ENCODE data around the gene GPER1. TPM values are rescaled to one million over a fixed set of nuclear protein-coding genes. Genes with fewer than 3 reads are reported as not detected.

GPER1 gene
- total RNA-seq, 1 donor from 2014 or later: 2.7 TPM

DNA sequence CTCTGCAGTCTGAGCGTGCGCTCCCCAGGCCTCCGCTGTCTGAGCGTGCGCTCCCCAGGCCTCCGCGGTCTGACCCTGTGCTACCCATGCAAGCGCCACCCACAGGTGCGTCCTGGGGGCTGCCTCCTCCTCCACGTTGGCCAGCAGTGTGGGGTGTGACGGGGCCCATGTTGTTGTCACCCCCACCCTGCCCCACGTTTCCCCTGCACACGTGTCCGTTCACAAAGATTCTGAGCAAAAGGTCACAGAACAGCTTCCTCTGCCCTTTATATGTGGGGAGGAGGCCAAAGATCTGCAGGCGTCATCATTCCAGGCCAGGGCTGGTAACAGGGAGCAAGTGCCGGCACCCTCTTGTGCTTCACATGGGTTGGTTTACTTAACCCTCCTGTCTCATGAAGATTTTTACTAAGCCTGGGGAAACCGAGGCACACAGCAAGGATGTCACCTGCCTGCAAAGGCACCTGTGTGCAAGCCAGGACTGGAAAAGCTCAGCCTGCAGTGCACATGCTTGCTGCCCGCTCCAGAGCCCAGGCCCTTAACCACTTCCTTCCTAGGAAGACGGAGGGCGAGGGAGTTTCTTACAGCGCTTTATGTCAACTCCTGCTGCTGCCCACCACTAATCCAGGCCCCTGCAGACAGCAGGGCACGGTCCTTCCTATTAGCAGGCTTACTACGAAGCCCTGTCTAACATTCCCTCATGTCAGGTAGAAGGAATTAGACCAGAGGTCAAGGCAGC is 38.7 kb upstream of the GPER1 start:
- no peak for DNase-seq
- no peak overlapping the region for H3K4me3 Mint-ChIP-seq
- intact Hi-C loops (cut with micrococcal nuclease): no loop called here
- ChIA-PET POLR2A (no interaction called here), CTCF (no interaction called here)
- no peaks in the 10 kb centered on the region for H3K36me3 Mint-ChIP-seq (ENCODE audit: low read depth)
- peaks cover 5% of the 10 kb centered on the region for H3K27me3 Mint-ChIP-seq
- TF ChIP-seq CTCF (IDR thresholded peaks at IDR 0.05): no peak
- peaks cover 19% of the 10 kb centered on the region for H3K4me1 Mint-ChIP-seq
- no peaks in the 10 kb centered on the region for H3K9me3 Mint-ChIP-seq
- H3K27ac Mint-ChIP-seq: no peak overlapping the region
- ATAC-seq (ENCODE audit: low read depth): no peak

DNA sequence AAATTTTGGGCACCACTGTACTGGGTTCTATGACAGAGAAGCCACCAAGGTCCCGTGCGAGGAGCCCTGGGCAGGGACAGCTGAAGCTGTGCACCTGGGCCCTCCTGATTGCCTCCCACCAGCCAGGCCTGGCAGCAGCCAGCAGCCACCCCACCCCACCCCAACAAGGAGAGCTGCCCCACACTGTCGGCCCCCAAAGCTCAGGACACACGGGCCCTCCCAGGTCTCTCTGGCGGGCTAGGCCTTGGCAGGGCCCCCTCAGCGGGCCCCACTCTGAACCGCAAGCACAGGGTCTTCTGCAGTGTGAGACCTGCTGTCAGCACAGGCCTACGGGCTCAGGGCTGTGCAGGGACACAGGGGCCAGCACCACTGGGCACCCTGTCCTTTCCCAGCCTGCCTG is 38.1 kb upstream of the GPER1 start:
- no peak overlapping the region for H3K4me3 Mint-ChIP-seq
- no peak overlapping the region for H3K27ac Mint-ChIP-seq
- ChIA-PET POLR2A (no interaction called here), CTCF (no interaction called here)
- no peaks in the 10 kb centered on the region for H3K36me3 Mint-ChIP-seq (ENCODE audit: low read depth)
- no peak for TF ChIP-seq CTCF (IDR thresholded peaks at IDR 0.05)
- H3K4me1 Mint-ChIP-seq: peaks cover 22% of the 10 kb centered on the region
- peaks cover 6% of the 10 kb centered on the region for H3K27me3 Mint-ChIP-seq
- DNase-seq: no peak
- intact Hi-C loops (cut with micrococcal nuclease): no loop called here
- ATAC-seq (ENCODE audit: low read depth): no peak
- no peaks in the 10 kb centered on the region for H3K9me3 Mint-ChIP-seq

DNA sequence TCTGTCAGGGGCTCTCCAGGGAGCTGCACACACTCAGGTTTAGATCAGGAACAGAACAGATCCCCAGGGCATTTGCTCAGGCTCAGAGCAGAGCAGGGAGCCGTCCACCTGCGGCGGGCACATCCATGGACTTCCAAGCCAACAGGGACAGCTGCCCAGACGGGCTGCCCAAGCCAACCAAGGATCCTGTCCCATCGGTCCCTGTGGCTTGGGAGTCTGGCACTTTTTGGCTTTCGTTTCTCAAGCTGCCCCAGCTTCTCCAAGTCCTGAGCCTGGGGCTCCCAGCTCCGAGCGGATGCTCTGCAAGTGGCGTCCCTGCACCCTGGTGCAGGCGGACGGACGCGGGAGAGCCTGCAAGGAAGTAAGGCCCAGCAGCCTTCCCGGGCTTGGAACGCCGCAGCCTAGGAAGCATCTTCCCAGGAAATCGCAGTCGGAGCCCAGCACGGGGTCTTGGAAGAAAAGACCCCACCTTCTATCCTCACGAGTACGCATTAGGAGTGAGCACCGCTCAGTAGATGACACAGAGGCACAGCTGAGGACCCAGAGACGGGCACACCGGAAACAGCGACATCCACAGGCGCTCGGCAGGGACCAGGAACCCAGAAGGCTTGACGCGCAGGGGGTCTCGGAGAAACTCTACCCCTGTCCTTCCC is 37.5 kb upstream of the GPER1 start:
- H3K9me3 Mint-ChIP-seq: no peaks in the 10 kb centered on the region
- CTCF ChIA-PET: interaction anchor here (2.6 kb wide), 1 partner anchor 57 kb away, joined by 7 read pairs; no protein-coding TSS in a partner anchor

DNA sequence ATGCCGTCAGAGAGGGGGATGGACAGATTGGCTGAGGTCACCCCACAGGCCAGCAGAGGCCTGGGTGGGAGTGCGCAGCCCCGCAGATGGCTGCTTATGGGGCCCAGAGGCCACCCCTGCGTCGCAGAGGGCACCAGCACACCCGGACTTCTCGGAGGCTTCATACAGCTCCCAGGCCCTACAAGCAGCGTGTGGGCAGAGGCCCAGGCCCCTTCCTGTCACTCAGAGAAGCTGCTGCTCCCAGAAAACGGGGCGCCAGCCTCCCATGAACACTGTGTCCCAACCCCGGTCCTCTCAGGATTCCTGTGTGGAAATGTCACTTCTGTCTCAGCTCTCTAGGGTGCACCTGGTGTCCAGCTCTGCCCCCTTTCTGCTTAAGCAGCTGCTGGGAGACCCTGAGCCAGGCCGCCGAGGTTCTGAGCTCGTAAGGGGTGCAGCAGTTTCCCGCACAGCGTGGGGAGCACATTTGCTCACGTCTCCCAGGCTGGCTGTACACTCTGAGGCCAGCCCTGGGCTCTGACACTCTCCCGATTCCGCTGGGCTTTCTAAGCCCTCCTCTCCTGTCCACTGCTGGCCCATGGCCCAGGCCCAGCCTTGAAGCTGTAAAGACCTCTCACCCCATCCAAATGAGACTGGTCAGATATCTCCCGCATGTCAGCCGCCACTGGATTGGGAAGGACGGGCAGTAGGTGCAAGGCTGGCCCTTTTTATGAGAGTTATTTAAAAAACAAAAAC is 36.8 kb upstream of the GPER1 start:
- ATAC-seq (ENCODE audit: low read depth): no peak
- POLR2A ChIA-PET: no interaction called here
- Mint-ChIP-seq H3K27me3 (peaks cover 6% of the 10 kb centered on the region), H3K4me3 (no peak overlapping the region), H3K9me3 (no peaks in the 10 kb centered on the region), H3K36me3 (ENCODE audit: low read depth) (no peaks in the 10 kb centered on the region), H3K27ac (no peak overlapping the region), H3K4me1 (peaks cover 25% of the 10 kb centered on the region)
- DNase-seq: no peak
- no peak for TF ChIP-seq CTCF (IDR thresholded peaks at IDR 0.05)
- CTCF ChIA-PET: interaction anchor here (2.6 kb wide), 1 partner anchor 58 kb away, joined by 7 read pairs; no protein-coding TSS in a partner anchor
- intact Hi-C loops (cut with micrococcal nuclease): no loop called here

More for the DNA sequence above, 37.5 kb upstream of the GPER1 start:
- TF ChIP-seq CTCF (IDR thresholded peaks at IDR 0.05): no peak
- POLR2A ChIA-PET: no interaction called here
- Mint-ChIP-seq H3K27ac (no peak overlapping the region), H3K4me3 (no peak overlapping the region), H3K4me1 (peaks cover 22% of the 10 kb centered on the region), H3K27me3 (peaks cover 6% of the 10 kb centered on the region), H3K36me3 (ENCODE audit: low read depth) (no peaks in the 10 kb centered on the region)
- ATAC-seq (ENCODE audit: low read depth) (no peak), DNase-seq (no peak)
- intact Hi-C loops (cut with micrococcal nuclease): no loop called here

Data from activated B cell treated with CpG ODN at 0.5 μM for 24 hours (primary cell).